ENCODE results near the gene NID2. TPM values are rescaled to one million over a fixed set of nuclear protein-coding genes. Genes with fewer than 3 reads are reported as not detected.

Gene NID2
- polyA plus RNA-seq, 1 of the 3 experiments (the other 2 are of a cell fraction) = 22.7 TPM

DNA sequence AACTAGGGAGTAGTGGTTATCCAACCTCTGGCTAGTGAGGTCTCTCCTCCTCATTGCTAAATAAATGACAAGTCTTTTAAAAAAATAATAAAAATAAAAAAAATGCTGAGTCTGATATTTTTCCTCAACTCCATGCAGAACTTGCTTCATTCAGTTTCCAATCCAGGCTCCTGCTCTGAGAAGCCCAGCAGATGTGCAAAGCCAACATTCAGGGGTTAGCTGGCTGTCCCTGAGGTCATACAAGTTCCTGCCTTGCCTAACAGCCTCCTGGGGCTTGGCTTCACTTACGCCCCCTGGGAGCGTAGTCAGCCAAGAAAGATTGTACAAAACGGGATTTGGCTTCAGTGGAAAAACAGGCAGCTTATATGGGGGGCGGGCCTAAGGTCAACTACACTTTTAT, 56.2 kb downstream of the NID2 start:
- H3K79me2 ChIP-seq (ENCODE audit: insufficient read depth) = no peaks in the 10 kb centered on the region; the same call in 1 of the 2 replicates
- POLR2A ChIA-PET = no interaction called here
- peaks cover 13% of the 10 kb centered on the region for H3F3A ChIP-seq (replicated peaks; ENCODE audit: insufficient read depth)
- peaks cover 0 to 18% of the 10 kb centered on the region in 2 experiments; a peak in 2 of 4 replicates for H3K4me1 ChIP-seq (ENCODE audit: control insufficient read depth in 1 of 2, insufficient read depth in 2 of 2, low read depth in 1 of 2, low read length in 1 of 2)
- H3K27ac ChIP-seq (ENCODE audit: low read depth in 2 of 2, low read length in 1 of 2) = no peak overlapping the region
- TF ChIP-seq GABPA (IDR thresholded peaks at IDR 0.05; ENCODE audit: low read depth) = no peak
- TF ChIP-seq, protein P1, sequence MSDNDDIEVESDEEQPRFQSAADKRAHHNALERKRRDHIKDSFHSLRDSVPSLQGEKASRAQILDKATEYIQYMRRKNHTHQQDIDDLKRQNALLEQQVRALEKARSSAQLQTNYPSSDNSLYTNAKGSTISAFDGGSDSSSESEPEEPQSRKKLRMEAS (IDR thresholded peaks at IDR 0.05; ENCODE audit: low read depth) = no peak
- TF ChIP-seq TCF12 (IDR thresholded peaks at IDR 0.05) = no peak
- TF ChIP-seq NRF1 (IDR thresholded peaks at IDR 0.05; ENCODE audit: low read depth, low read length) = no peak
- no peak for TF ChIP-seq JUND (IDR thresholded peaks at IDR 0.05)
- TF ChIP-seq, protein P2, sequence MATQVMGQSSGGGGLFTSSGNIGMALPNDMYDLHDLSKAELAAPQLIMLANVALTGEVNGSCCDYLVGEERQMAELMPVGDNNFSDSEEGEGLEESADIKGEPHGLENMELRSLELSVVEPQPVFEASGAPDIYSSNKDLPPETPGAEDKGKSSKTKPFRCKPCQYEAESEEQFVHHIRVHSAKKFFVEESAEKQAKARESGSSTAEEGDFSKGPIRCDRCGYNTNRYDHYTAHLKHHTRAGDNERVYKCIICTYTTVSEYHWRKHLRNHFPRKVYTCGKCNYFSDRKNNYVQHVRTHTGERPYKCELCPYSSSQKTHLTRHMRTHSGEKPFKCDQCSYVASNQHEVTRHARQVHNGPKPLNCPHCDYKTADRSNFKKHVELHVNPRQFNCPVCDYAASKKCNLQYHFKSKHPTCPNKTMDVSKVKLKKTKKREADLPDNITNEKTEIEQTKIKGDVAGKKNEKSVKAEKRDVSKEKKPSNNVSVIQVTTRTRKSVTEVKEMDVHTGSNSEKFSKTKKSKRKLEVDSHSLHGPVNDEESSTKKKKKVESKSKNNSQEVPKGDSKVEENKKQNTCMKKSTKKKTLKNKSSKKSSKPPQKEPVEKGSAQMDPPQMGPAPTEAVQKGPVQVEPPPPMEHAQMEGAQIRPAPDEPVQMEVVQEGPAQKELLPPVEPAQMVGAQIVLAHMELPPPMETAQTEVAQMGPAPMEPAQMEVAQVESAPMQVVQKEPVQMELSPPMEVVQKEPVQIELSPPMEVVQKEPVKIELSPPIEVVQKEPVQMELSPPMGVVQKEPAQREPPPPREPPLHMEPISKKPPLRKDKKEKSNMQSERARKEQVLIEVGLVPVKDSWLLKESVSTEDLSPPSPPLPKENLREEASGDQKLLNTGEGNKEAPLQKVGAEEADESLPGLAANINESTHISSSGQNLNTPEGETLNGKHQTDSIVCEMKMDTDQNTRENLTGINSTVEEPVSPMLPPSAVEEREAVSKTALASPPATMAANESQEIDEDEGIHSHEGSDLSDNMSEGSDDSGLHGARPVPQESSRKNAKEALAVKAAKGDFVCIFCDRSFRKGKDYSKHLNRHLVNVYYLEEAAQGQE (IDR thresholded peaks at IDR 0.05; ENCODE audit: low read depth, low read length) = no peak
- TF ChIP-seq FOXJ3 (CRISPR knock-in tag; IDR thresholded peaks at IDR 0.05) = no peak
- no peak for TF ChIP-seq CTCF (IDR thresholded peaks at IDR 0.05)
- TF ChIP-seq EZH2phosphoT487 (IDR thresholded peaks at IDR 0.05; ENCODE audit: borderline replicate concordance, low read depth) = no peak
- no peak for TF ChIP-seq EP300 (IDR thresholded peaks at IDR 0.05; ENCODE audit: borderline replicate concordance in 1 of 2, low read depth in 1 of 2, low read length in 1 of 2)
- TF ChIP-seq, protein P3, sequence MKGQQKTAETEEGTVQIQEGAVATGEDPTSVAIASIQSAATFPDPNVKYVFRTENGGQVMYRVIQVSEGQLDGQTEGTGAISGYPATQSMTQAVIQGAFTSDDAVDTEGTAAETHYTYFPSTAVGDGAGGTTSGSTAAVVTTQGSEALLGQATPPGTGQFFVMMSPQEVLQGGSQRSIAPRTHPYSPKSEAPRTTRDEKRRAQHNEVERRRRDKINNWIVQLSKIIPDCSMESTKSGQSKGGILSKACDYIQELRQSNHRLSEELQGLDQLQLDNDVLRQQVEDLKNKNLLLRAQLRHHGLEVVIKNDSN (IDR thresholded peaks at IDR 0.05; ENCODE audit: borderline replicate concordance, low read depth) = no peak
- no peak for TF ChIP-seq MEF2A (IDR thresholded peaks at IDR 0.05; ENCODE audit: borderline replicate concordance, low read depth)
- TF ChIP-seq FOXM1 (IDR thresholded peaks at IDR 0.05; ENCODE audit: low read depth) = no peak
- no peak for TF ChIP-seq ELF1 (IDR thresholded peaks at IDR 0.05)
- no peak for TF ChIP-seq GATA2 (CRISPR knock-in tag; IDR thresholded peaks at IDR 0.05)
- no peak for TF ChIP-seq YY1 (IDR thresholded peaks at IDR 0.05; ENCODE audit: low read depth)
- H3K27me3 ChIP-seq (ENCODE audit: insufficient read depth) = no peaks in the 10 kb centered on the region
- no peak overlapping the region for H3K4me2 ChIP-seq
- H3K9me2 ChIP-seq = no peaks in the 10 kb centered on the region
- WGBS (ENCODE audit: low lambda C conversion rate) = 89% methylated on average over 4 of the region's 4 CpGs
- no peak overlapping the region for H2AFZ ChIP-seq (ENCODE audit: low read depth)
- no peak for DNase-seq
- no peak overlapping the region for H3K9ac ChIP-seq
- peaks cover 40 to 45% of the 10 kb centered on the region in 2 experiments for H3K36me3 ChIP-seq (replicated peaks in 1 of 2; ENCODE audit: control insufficient read depth in 1 of 2, insufficient read depth in 2 of 2, low read length in 1 of 2)
- no peak overlapping the region for H3K4me3 ChIP-seq (ENCODE audit: low read depth in 2 of 2, low read length in 1 of 2)
- H4K20me1 ChIP-seq (ENCODE audit: insufficient read depth) = no peaks in the 10 kb centered on the region
- CTCF ChIA-PET = interaction anchor here (0.7 to 1.3 kb wide), 4 partner anchors 18 to 207 kb away, joined by 3 to 6 read pairs (median 4); no protein-coding TSS in a partner anchor
- no peaks in the 10 kb centered on the region for H3K9me3 ChIP-seq

Measured in SK-N-SH (cell line).